Body of pancreas (tissue), 4 donors: ENCODE measurements around the gene ASGR2.

Source experiments
- CTCF ChIP-seq, 7 experiments: fragments of 450-650 bp in 4 of 7; fragments of 200-600 bp in 3 of 7; sonication (generic) in 3 of 7; IDR thresholded peaks; one replicate each; pipeline ENCODE4 v1.5.1; 2016 to 2019; ENCODE audit warnings: antibody characterized with exemption in 7 of 7
- POLR2A ChIP-seq, 3 donors: fragments of 450-650 bp; IDR thresholded peaks; one replicate each; pipeline ENCODE4 v1.6.1; 2016; ENCODE audit warnings: antibody characterized with exemption in 3 of 3, mild to moderate bottlenecking in 2 of 3

GRCh38 chr17:7137171-7137943 lies 22.7 kb upstream of the ASGR2 start:
- no peak for TF ChIP-seq CTCF (IDR thresholded peaks at IDR 0.05)
- no peak for TF ChIP-seq POLR2A (IDR thresholded peaks at IDR 0.05)
